ENCODE results near the gene CSF3.

GRCh38 chr17:40027614-40028012 is 12.4 kb downstream of the CSF3 start:
- no peak for TF ChIP-seq CTCF (CRISPR knock-in tag; IDR thresholded peaks at IDR 0.05)
- TF ChIP-seq ZNF230 (CRISPR knock-in tag; IDR thresholded peaks at IDR 0.05): no peak
- no peak for TF ChIP-seq CREB3 (CRISPR knock-in tag; IDR thresholded peaks at IDR 0.05)
- no peak for TF ChIP-seq XRCC5 (optimal IDR thresholded peaks at IDR 0.05; ENCODE audit: low read length)
- TF ChIP-seq EP300 (IDR thresholded peaks at IDR 0.05; ENCODE audit: low read depth in 2 of 2, low read length in 2 of 2): no peak
- no peak for TF ChIP-seq EP300 (CRISPR knock-in tag; IDR thresholded peaks at IDR 0.05; ENCODE audit: borderline replicate concordance)
- TF ChIP-seq TP53 (CRISPR knock-in tag; conservative IDR thresholded peaks at IDR 0.05): no peak
- TF ChIP-seq ZNF788 (CRISPR knock-in tag; IDR thresholded peaks at IDR 0.05; ENCODE audit: borderline replicate concordance): no peak
- no peak for TF ChIP-seq MAX (IDR thresholded peaks at IDR 0.05)

Measured in HepG2 (cell line).